Left ventricle myocardium inferior (tissue), 1 donor: ENCODE data around the gene PDK2. TPM values are rescaled to one million over a fixed set of nuclear protein-coding genes. Genes with fewer than 3 reads are reported as not detected.

Experiments used
- DNase-seq: peaks from one replicate; pipeline ENCODE4 v3.0.0-alpha.2; 2020
- H3K27ac ChIP-seq: fragments of 200-600 bp; replicated peaks from 2 replicates; pipeline ENCODE4 v1.8.0; 2021
- H3K27me3 ChIP-seq: fragments of 200-600 bp; 2 replicates; pipeline ENCODE4 v1.8.0; 2021; ENCODE audit warnings: low read depth
- H3K36me3 ChIP-seq: fragments of 200-600 bp; 2 replicates; pipeline ENCODE4 v1.8.0; 2021
- H3K4me1 ChIP-seq: fragments of 200-600 bp; 2 replicates; pipeline ENCODE4 v1.8.0; 2021
- H3K4me3 ChIP-seq: fragments of 200-600 bp; 2 replicates; pipeline ENCODE4 v1.8.0; 2021; ENCODE audit warnings: mild to moderate bottlenecking, moderate library complexity
- H3K9me3 ChIP-seq: fragments of 200-600 bp; replicated peaks from 2 replicates; pipeline ENCODE4 v1.8.0; 2021
- intact Hi-C: fragments of 100-400 bp; cut with micrococcal nuclease; formaldehyde crosslinking; loops from one replicate; pipeline ENCODE4 v1.11.0; 2022
- total RNA-seq: library from RNA; stranded (reverse); fragmentation: NEBNext Ultra II Directional; extraction: Animal tissue kit (Norgen Biotek cat#: 25700); gene quantifications from one replicate; pipeline ENCODE4 v1.2.1, GENCODE V29; 2021
- TF ChIP-seq, protein P1 (sequence below): fragments of 200-600 bp; IDR thresholded peaks from 2 replicates; pipeline ENCODE4 v1.8.0; 2021; ENCODE audit warnings: antibody characterized with exemption, mild to moderate bottlenecking, borderline replicate concordance
- donor health status: DM: no; HTN: yes; CAD: no; lungs with severe emphysema.

Gene PDK2
- total RNA-seq, 1 donor from 2014 or later: 206 TPM

DNA sequence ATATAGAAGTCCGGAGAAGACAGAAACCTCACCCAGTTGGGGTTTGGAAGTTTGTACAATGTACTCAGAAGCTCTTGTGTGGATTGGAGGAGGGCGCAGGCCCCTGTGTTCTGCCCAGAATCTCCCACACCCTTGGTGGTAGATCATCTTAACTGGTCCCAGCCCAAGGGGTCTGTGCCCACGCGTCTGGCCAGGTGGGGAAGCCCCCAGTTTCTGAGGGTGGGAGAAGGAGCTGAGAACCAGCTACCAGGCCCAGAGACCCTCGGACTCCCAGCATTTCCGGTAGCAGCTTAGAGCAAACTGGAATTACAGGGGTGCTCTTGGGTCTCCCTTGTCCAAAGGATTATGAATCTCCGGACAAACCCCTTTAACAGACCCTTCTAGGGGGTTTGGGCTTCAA lies 57.6 kb downstream of the PDK2 start:
- Histone ChIP-seq H3K9me3 (no peaks in the 10 kb centered on the region), H3K27me3 (no peaks in the 10 kb centered on the region), H3K36me3 (no peaks in the 10 kb centered on the region), H3K4me3 (peak overlapping the region; percentile 98), H3K27ac (peak overlapping the region; percentile 98), H3K4me1 (peaks cover 80% of the 10 kb centered on the region)
- DNase-seq: no peak
- TF ChIP-seq, protein P1, sequence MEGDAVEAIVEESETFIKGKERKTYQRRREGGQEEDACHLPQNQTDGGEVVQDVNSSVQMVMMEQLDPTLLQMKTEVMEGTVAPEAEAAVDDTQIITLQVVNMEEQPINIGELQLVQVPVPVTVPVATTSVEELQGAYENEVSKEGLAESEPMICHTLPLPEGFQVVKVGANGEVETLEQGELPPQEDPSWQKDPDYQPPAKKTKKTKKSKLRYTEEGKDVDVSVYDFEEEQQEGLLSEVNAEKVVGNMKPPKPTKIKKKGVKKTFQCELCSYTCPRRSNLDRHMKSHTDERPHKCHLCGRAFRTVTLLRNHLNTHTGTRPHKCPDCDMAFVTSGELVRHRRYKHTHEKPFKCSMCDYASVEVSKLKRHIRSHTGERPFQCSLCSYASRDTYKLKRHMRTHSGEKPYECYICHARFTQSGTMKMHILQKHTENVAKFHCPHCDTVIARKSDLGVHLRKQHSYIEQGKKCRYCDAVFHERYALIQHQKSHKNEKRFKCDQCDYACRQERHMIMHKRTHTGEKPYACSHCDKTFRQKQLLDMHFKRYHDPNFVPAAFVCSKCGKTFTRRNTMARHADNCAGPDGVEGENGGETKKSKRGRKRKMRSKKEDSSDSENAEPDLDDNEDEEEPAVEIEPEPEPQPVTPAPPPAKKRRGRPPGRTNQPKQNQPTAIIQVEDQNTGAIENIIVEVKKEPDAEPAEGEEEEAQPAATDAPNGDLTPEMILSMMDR: no peak
- intact Hi-C loops: no loop called here

DNA sequence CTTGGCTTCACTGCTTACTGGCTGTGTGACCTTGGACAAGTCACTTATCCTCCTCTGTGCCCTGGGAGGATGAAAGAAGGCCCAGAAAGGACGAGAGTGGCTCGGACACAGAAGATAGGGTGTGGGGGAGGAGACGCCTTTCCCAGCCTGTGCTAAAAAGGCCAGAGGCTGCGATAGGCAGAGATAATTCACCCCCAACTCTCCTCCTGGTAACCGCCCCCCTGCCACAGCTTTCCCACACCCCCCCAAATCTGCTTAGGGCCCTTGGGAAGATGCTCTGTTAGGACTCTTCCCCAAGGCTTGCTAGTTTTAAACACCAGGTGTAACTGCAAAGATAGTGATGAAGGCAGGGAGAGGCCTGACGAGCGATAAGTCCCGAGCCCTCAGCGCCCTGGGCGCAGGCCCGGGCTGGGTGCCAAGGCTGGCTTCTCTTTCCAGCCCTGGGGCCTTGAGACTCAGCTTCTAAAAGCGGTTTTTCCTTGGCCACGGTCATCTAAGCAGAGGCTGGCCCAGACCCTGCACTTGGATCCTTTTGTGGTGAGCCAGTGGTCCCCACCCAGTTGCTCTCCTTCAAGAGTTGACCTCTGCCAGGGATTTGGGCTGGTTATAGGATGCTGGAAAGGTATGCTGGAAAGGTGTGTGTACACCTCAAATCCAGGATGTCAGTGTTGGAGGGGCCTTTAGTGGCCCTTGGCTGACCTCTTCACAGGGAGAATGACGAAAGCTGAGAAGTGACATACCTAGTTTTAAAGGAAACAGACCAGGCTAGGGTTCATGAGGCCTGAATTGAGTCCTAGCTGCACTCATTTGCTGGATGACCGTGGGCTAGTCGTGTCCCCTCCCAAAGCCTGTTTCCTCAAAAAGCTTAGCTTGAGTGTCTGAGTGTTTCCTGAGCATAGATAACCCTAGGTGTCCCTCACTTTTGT lies 58.8 kb downstream of the PDK2 start:
- Histone ChIP-seq H3K36me3 (no peaks in the 10 kb centered on the region), H3K4me1 (peaks cover 68% of the 10 kb centered on the region), H3K27ac (peak overlapping the region; percentile 98), H3K27me3 (no peaks in the 10 kb centered on the region), H3K9me3 (no peaks in the 10 kb centered on the region), H3K4me3 (no peak overlapping the region)
- TF ChIP-seq, protein P1: no peak
- DNase-seq: peak; percentile 79
- intact Hi-C loops: no loop called here

DNA sequence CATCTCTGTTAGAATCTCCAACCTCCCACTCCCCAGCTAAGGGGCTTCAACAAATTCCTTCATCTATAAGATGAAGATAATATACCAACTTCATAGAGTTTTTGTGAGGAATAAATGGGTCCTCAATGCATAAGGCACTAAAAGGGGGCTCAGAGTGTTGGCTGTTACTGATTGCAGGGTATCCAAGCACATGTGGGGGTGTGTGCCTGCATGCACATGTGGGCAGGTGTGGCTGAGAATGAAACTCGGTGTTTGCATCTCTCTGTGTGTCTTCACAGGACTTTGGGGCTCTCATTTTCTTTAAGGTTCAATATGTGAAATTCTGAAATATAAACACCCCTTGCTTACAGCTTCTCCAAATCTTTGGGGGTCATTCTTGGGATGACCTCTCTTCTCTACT lies 59.5 kb downstream of the PDK2 start:
- H3K4me1 ChIP-seq: peaks cover 61% of the 10 kb centered on the region
- intact Hi-C loops: no loop called here

DNA sequence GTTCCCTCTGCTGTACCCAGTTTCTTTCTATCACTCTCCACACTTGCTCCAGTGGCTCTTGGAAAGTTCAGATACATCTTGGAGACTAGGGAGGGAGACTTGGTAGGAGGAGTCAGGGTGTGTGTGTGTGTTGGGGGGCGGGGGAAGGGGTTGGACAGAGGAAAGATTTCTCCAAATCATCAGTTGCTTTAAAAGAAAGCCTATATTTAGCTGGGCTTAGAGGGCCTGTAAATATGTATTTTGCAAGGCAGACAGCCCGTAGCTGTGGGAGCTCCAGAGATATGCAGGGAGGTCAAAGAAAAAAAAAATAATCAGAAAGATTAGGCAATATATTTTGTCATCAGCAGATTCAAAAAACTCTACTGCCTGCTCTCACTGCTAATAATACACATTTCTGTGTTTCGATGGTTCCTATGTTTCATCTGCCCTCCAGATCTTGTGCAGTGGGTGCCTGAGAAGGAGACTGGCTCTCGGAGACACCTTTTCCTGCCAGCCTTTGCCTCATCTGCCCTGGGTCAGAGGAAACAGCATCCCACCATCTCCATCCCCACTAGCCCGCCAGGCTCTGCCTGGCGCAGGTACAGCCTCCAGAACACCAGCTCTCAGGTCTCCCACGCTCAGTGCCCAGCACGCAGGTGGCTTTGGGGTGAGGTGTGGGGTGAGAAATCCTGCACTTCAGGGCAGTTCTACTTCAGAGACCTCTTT lies 60.1 kb downstream of the PDK2 start:
- no peaks in the 10 kb centered on the region for H3K27me3 ChIP-seq
- no peaks in the 10 kb centered on the region for H3K36me3 ChIP-seq
- H3K9me3 ChIP-seq: no peaks in the 10 kb centered on the region
- H3K4me1 ChIP-seq: peaks cover 54% of the 10 kb centered on the region
- intact Hi-C loops: no loop called here
- TF ChIP-seq, protein P1: no peak
- peak overlapping the region; percentile 98 for H3K27ac ChIP-seq
- no peak for DNase-seq
- H3K4me3 ChIP-seq: no peak overlapping the region

More for the DNA sequence above, 59.5 kb downstream of the PDK2 start:
- no peak overlapping the region for H3K4me3 ChIP-seq
- no peak for DNase-seq
- no peaks in the 10 kb centered on the region for H3K9me3 ChIP-seq
- H3K27ac ChIP-seq: peak overlapping the region; percentile 98
- H3K27me3 ChIP-seq: no peaks in the 10 kb centered on the region
- TF ChIP-seq, protein P1: no peak
- no peaks in the 10 kb centered on the region for H3K36me3 ChIP-seq

DNA sequence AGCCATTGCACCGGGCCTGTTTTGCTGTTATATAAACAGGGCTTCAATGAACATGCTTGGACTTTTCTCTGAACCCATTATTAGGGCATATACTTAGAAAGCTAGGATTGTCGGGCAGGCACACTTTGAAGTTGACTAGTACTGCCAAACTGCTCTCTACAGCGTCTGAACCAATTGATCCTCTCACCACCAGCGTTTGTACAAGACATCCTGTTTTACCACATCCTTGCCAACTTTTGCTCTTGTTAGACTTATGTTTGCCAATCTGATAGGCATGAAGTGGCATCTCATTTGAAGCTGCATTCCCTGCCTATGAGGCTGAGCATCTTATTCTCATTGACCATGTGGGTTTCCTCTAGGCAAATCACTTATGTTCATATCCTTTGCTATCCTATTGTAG lies 62.7 kb downstream of the PDK2 start:
- TF ChIP-seq, protein P1: no peak
- H3K36me3 ChIP-seq: no peaks in the 10 kb centered on the region
- intact Hi-C loops: no loop called here
- DNase-seq: no peak
- no peak overlapping the region for H3K27ac ChIP-seq
- no peaks in the 10 kb centered on the region for H3K9me3 ChIP-seq
- peaks cover 47% of the 10 kb centered on the region for H3K4me1 ChIP-seq
- no peak overlapping the region for H3K4me3 ChIP-seq
- H3K27me3 ChIP-seq: no peaks in the 10 kb centered on the region
